IMR-90 (cell line): ENCODE data around the gene NREP. TPM values are rescaled to one million over a fixed set of nuclear protein-coding genes. Genes with fewer than 3 reads are reported as not detected.
A peak's percentile ranks its signal among the peaks of the same experiment; 100 is the strongest.

Source experiments
- ATAC-seq: fragments of 200-7000 bp; cut with Tn5 transposase; 2 replicates; pipeline ENCODE4 v1.9.1; 2020; ENCODE audit warnings: low read depth, mild to moderate bottlenecking, moderate library complexity
- BruUV-seq: library from RNA; stranded (reverse); fragments of 400-500 nt; replicated peaks from 2 replicates; lab custom pipeline; 2021; lab: Mats Ljungman, UMichigan
- CTCF ChIA-PET: fragments of 300-600 bp; formaldehyde crosslinking; extraction: SDS; loops from one replicate; lab custom pipeline; 2021; ENCODE audit warnings: antibody characterized with exemption; lab: Yijun Ruan, JAX
- POLR2A ChIA-PET: fragments of 300-600 bp; sonication (Branson Sonifier 250); formaldehyde crosslinking; loops from one replicate; lab custom pipeline; 2022; ENCODE audit warnings: antibody characterized with exemption; ENCODE audit not compliant: unreplicated experiment; lab: Charles Lee
- DNase-seq: peaks from one replicate; pipeline ENCODE4 v3.0.0; 2013
- H2AFZ ChIP-seq: replicated peaks from 2 replicates; pipeline ENCODE3; 2013; ENCODE audit warnings: low read length, mild to moderate bottlenecking; ENCODE audit not compliant: poor library complexity
- H2AK5ac ChIP-seq: 2 replicates; pipeline ENCODE4 v1.6.1; 2013; ENCODE audit warnings: low read depth, low read length, inconsistent platforms
- H2AK9ac ChIP-seq: replicated peaks from 2 replicates; pipeline ENCODE3; 2013; ENCODE audit warnings: mild to moderate bottlenecking, low read depth, low read length, moderate library complexity; ENCODE audit not compliant: poor library complexity
- H2BK120ac ChIP-seq: 2 replicates; pipeline ENCODE4 v1.6.1; 2013; ENCODE audit warnings: low read depth, low read length, inconsistent platforms
- H2BK15ac ChIP-seq: 3 replicates; pipeline ENCODE4 v1.6.1; 2013; ENCODE audit warnings: low read depth, low read length, inconsistent platforms
- H2BK20ac ChIP-seq: 2 replicates; pipeline ENCODE4 v1.6.1; 2013; ENCODE audit warnings: low read depth, mild to moderate bottlenecking, inconsistent platforms, low read length, moderate library complexity
- H2BK5ac ChIP-seq: 2 replicates; pipeline ENCODE4 v1.6.1; 2013; ENCODE audit warnings: mild to moderate bottlenecking, low read depth, low read length, inconsistent platforms; ENCODE audit not compliant: poor library complexity, severe bottlenecking
- H3K14ac ChIP-seq: replicated peaks from 2 replicates; pipeline ENCODE4 v1.6.1; 2013; ENCODE audit warnings: low read depth, low read length, inconsistent platforms
- H3K18ac ChIP-seq: 2 replicates; pipeline ENCODE4 v1.6.1; 2013; ENCODE audit warnings: low read depth, low read length, control low read depth
- H3K23ac ChIP-seq: 2 replicates; pipeline ENCODE4 v1.6.1; 2013; ENCODE audit warnings: low read depth, low read length, inconsistent platforms
- H3K27ac ChIP-seq: 2 replicates; pipeline ENCODE4 v1.5.1; 2013; ENCODE audit warnings: mild to moderate bottlenecking, control low read depth, low read length; ENCODE audit not compliant: insufficient read depth
- H3K27me3 ChIP-seq: 2 replicates; pipeline ENCODE4 v1.6.1; 2013; ENCODE audit warnings: low read length; ENCODE audit not compliant: control insufficient read depth, insufficient read depth
- H3K36me3 ChIP-seq: 2 replicates; pipeline ENCODE4 v1.6.1; 2013; ENCODE audit warnings: low read length, mixed read lengths; ENCODE audit not compliant: control insufficient read depth, insufficient read depth
- H3K4ac ChIP-seq: 2 replicates; pipeline ENCODE4 v1.6.1; 2013; ENCODE audit warnings: low read depth, low read length, inconsistent platforms
- H3K4me1 ChIP-seq: 2 replicates; pipeline ENCODE4 v1.6.1; 2013; ENCODE audit warnings: low read length, mixed read lengths; ENCODE audit not compliant: control insufficient read depth, insufficient read depth
- H3K4me2 ChIP-seq: 2 replicates; pipeline ENCODE4 v1.6.1; 2013; ENCODE audit warnings: low read depth, mild to moderate bottlenecking, control low read depth, low read length, moderate library complexity
- H3K4me3 ChIP-seq: 2 replicates; pipeline ENCODE4 v1.5.1; 2013; ENCODE audit warnings: low read depth, mild to moderate bottlenecking, control low read depth, low read length, moderate library complexity; ENCODE audit not compliant: insufficient read depth
- H3K56ac ChIP-seq: 2 replicates; pipeline ENCODE4 v1.6.1; 2013; ENCODE audit warnings: low read length, inconsistent platforms; ENCODE audit not compliant: insufficient read depth; ENCODE audit errors: extremely low read depth
- H3K79me1 ChIP-seq, 2 experiments: 2 replicates each; pipeline ENCODE4 v1.6.1; 2013; ENCODE audit warnings: low read length in 2 of 2, inconsistent platforms in 1 of 2, low read depth in 1 of 2
- H3K9ac ChIP-seq: 2 replicates; pipeline ENCODE4 v1.6.1; 2013; ENCODE audit warnings: low read depth, low read length, control low read depth
- H3K9me1 ChIP-seq: 2 replicates; pipeline ENCODE4 v1.6.1; 2013; ENCODE audit warnings: low read length, inconsistent platforms; ENCODE audit not compliant: insufficient read depth
- H3K9me3 ChIP-seq: 2 replicates; pipeline ENCODE4 v1.6.1; 2013; ENCODE audit warnings: low read length; ENCODE audit not compliant: control insufficient read depth, insufficient read depth
- H4K20me1 ChIP-seq: 2 replicates; pipeline ENCODE4 v1.6.1; 2013; ENCODE audit warnings: low read length, inconsistent platforms; ENCODE audit not compliant: insufficient read depth
- H4K5ac ChIP-seq: 2 replicates; pipeline ENCODE4 v1.6.1; 2013; ENCODE audit warnings: mild to moderate bottlenecking, low read depth, low read length, control low read depth
- H4K8ac ChIP-seq, 2 experiments: 2 replicates each; pipeline ENCODE4 v1.6.1; 2013; ENCODE audit warnings: low read depth in 2 of 2, low read length in 2 of 2, control low read depth in 1 of 2, inconsistent platforms in 1 of 2
- H4K91ac ChIP-seq: 2 replicates; pipeline ENCODE4 v1.6.1; 2013; ENCODE audit warnings: low read depth, low read length, inconsistent platforms; ENCODE audit not compliant: insufficient read depth
- BHLHE40 ChIP-seq: fragments of 150-350 bp; IDR thresholded peaks from 2 replicates; pipeline ENCODE4 v1.6.1; 2016; ENCODE audit warnings: mild to moderate bottlenecking, low read depth, low read length
- CEBPB ChIP-seq: IDR thresholded peaks from 2 replicates; pipeline ENCODE4 v1.6.1; 2012; ENCODE audit warnings: low read depth, low read length, improper control_type of control experiment
- CHD1 ChIP-seq: IDR thresholded peaks from 2 replicates; pipeline ENCODE4 v1.6.1; 2012; ENCODE audit warnings: low read depth, low read length, improper control_type of control experiment
- CTCF ChIP-seq: conservative IDR thresholded peaks from 2 replicates; pipeline ENCODE4 v1.5.1; 2012; ENCODE audit warnings: mild to moderate bottlenecking, low read depth, low read length, improper control_type of control experiment
- ELK1 ChIP-seq: fragments of 150-350 bp; IDR thresholded peaks from 2 replicates; pipeline ENCODE4 v1.6.1; 2016; ENCODE audit warnings: low read depth, mild to moderate bottlenecking, low read length, moderate library complexity, borderline replicate concordance
- FOS ChIP-seq: fragments of 150-350 bp; IDR thresholded peaks from 2 replicates; pipeline ENCODE4 v1.6.1; 2016; ENCODE audit warnings: low read depth, low read length
- MAFK ChIP-seq: IDR thresholded peaks from 2 replicates; pipeline ENCODE4 v1.6.1; 2012; ENCODE audit warnings: low read depth, low read length, improper control_type of control experiment
- MAZ ChIP-seq: IDR thresholded peaks from 2 replicates; pipeline ENCODE4 v1.6.1; 2012; ENCODE audit warnings: low read depth, mild to moderate bottlenecking, low read length, improper control_type of control experiment, moderate library complexity, borderline replicate concordance
- MXI1 ChIP-seq: IDR thresholded peaks from 2 replicates; pipeline ENCODE4 v1.6.1; 2012; ENCODE audit warnings: low read depth, mild to moderate bottlenecking, low read length, moderate library complexity, borderline replicate concordance
- NFE2L2 ChIP-seq: fragments of 150-350 bp; IDR thresholded peaks from 2 replicates; pipeline ENCODE4 v1.6.1; 2016; ENCODE audit warnings: low read depth, mild to moderate bottlenecking, low read length
- POLR2A ChIP-seq: IDR thresholded peaks from 2 replicates; pipeline ENCODE4 v1.6.1; 2012; ENCODE audit warnings: mild to moderate bottlenecking, low read depth, low read length
- RAD21 ChIP-seq: IDR thresholded peaks from 2 replicates; pipeline ENCODE4 v1.6.1; 2012; ENCODE audit warnings: low read length, improper control_type of control experiment
- RCOR1 ChIP-seq: IDR thresholded peaks from 2 replicates; pipeline ENCODE4 v1.6.1; 2012; ENCODE audit warnings: mild to moderate bottlenecking, low read length, improper control_type of control experiment; ENCODE audit not compliant: insufficient replicate concordance
- RFX5 ChIP-seq: IDR thresholded peaks from 2 replicates; pipeline ENCODE4 v1.8.0; 2012; ENCODE audit warnings: low read depth, mild to moderate bottlenecking, low read length, moderate library complexity
- SMC3 ChIP-seq: fragments of 150-350 bp; IDR thresholded peaks from 2 replicates; pipeline ENCODE4 v1.6.1; 2016; ENCODE audit warnings: low read depth, mild to moderate bottlenecking, antibody characterized with exemption, low read length, moderate library complexity
- USF2 ChIP-seq: fragments of 150-350 bp; IDR thresholded peaks from 2 replicates; pipeline ENCODE4 v1.6.1; 2017; ENCODE audit warnings: mild to moderate bottlenecking, antibody characterized with exemption, low read length, low read depth
- WGBS, 2 experiments: methylation state at CpG; one replicate each; pipeline versions ENCODE4 v1.1.5 to v1.1.7; 2013; ENCODE audit warnings: missing lambda C conversion rate in 2 of 2; ENCODE audit not compliant: insufficient read length in 1 of 2; ENCODE audit errors: extremely low coverage in 2 of 2; 5-methylcytosine and 5-hydroxymethylcytosine counted together
- dilution Hi-C: fragments of 300-500 bp; cut with HindIII; formaldehyde crosslinking; loops from one replicate; pipeline ENCODE4 v1.14.3; 2018; ENCODE audit warnings: low sequenced_read_pairs; ENCODE audit not compliant: unreplicated experiment
- in situ Hi-C: fragments of 300-500 bp; cut with MboI; formaldehyde crosslinking; loops from 3 replicates; pipeline ENCODE4 v1.14.3; 2019; ENCODE audit warnings: low sequenced_read_pairs, inconsistent platforms, mixed read lengths
- intact Hi-C: fragments of 100-400 bp; cut with micrococcal nuclease; formaldehyde crosslinking; loops from 2 replicates; pipeline ENCODE4 v1.10.0; 2022
- polyA plus RNA-seq, 3 experiments: library from polyadenylated mRNA; depleted of rRNA; stranded (reverse); fragments of >200 nt; gene quantifications; 2 replicates each; pipeline ENCODE4 v1.2.3, GENCODE V29; 2012; ENCODE audit warnings: low replicate concordance in 1 of 3
- total RNA-seq: library from RNA; depleted of rRNA; stranded (reverse); fragments of >200 nt; gene quantifications from 2 replicates; pipeline ENCODE4 v1.2.3, GENCODE V29; 2012

Gene NREP
- total and polyA plus RNA-seq, 2 of the 4 experiments (the other 2 are of a cell fraction): 178 to 277 TPM

GRCh38 chr5:111691508-111691907, 65.5 kb downstream of the NREP start:
- H3K9me3 ChIP-seq: no peaks in the 10 kb centered on the region
- dilution Hi-C loops: no loop called here
- no peak overlapping the region for H2BK120ac ChIP-seq
- intact Hi-C loops: no loop called here
- no peak overlapping the region for H3K14ac ChIP-seq
- CTCF ChIA-PET: no interaction called here
- no peak overlapping the region for H2BK15ac ChIP-seq
- WGBS, 2 experiments: no CpG with 5 or more reads among the region's 3 CpGs
- H4K8ac ChIP-seq: no peak overlapping the region
- H4K20me1 ChIP-seq: no peaks in the 10 kb centered on the region
- H3K27me3 ChIP-seq: no peaks in the 10 kb centered on the region
- H3K9me1 ChIP-seq: no peaks in the 10 kb centered on the region
- H4K5ac ChIP-seq: no peak overlapping the region
- H3K23ac ChIP-seq: no peak overlapping the region
- no peak overlapping the region for H2AFZ ChIP-seq
- 0 out of 2 replicates have a peak overlapping the region, but pooled peaks have one; percentile 29 for H3K4ac ChIP-seq
- no peak overlapping the region for H2BK20ac ChIP-seq
- H2AK9ac ChIP-seq: no peak overlapping the region
- no peaks in the 10 kb centered on the region for H3K36me3 ChIP-seq
- no peaks in the 10 kb centered on the region; the same call in 1 of the 2 replicates for H3K4me1 ChIP-seq
- POLR2A ChIA-PET: no interaction called here
- DNase-seq: no peak
- ATAC-seq: no peak
- no peak overlapping the region for H3K4me2 ChIP-seq
- no peaks in the 10 kb centered on the region for H3K79me1 ChIP-seq
- H3K4me3 ChIP-seq: no peak overlapping the region
- H3K18ac ChIP-seq: no peak overlapping the region
- in situ Hi-C loops: no loop called here
- H3K56ac ChIP-seq: no peak overlapping the region
- no peak overlapping the region for H2BK5ac ChIP-seq
- H4K91ac ChIP-seq: no peak overlapping the region
- H3K9ac ChIP-seq: no peak overlapping the region
- H2AK5ac ChIP-seq: no peak overlapping the region
- no peak overlapping the region for H3K27ac ChIP-seq
- BruUV-seq: no TSS peak
- TF ChIP-seq CTCF: no peak
- no peak for TF ChIP-seq POLR2A
- no peak for TF ChIP-seq FOS
- TF ChIP-seq MXI1: no peak
- TF ChIP-seq CHD1: no peak
- TF ChIP-seq BHLHE40: no peak
- no peak for TF ChIP-seq MAZ
- TF ChIP-seq RCOR1: no peak
- no peak for TF ChIP-seq USF2
- no peak for TF ChIP-seq SMC3
- no peak for TF ChIP-seq MAFK
- TF ChIP-seq ELK1: no peak
- no peak for TF ChIP-seq CEBPB
- TF ChIP-seq NFE2L2: no peak
- TF ChIP-seq RFX5: no peak
- no peak for TF ChIP-seq RAD21
